ENCODE results near the gene CIRBP. TPM values are rescaled to one million over a fixed set of nuclear protein-coding genes. Genes with fewer than 3 reads are reported as not detected.

CIRBP gene
- total RNA-seq, 1 donor from 2014 or later: 341 TPM

GRCh38 chr19:1276628-1277022, 7.5 kb downstream of the CIRBP start:
- no peak for TF ChIP-seq CTCF (IDR thresholded peaks at IDR 0.05; ENCODE audit: partially characterized antibody, unreplicated experiment)
- Mint-ChIP-seq H3K27me3 (ENCODE audit: unreplicated experiment) (peaks cover 22% of the 10 kb centered on the region), H3K4me3 (ENCODE audit: unreplicated experiment) (peak overlapping the region; percentile 86), H3K36me3 (ENCODE audit: unreplicated experiment) (no peaks in the 10 kb centered on the region), H3K9me3 (ENCODE audit: unreplicated experiment) (peaks cover 15% of the 10 kb centered on the region), H3K27ac (ENCODE audit: unreplicated experiment) (no peak overlapping the region), H3K4me1 (ENCODE audit: low read depth, unreplicated experiment) (peaks cover 21% of the 10 kb centered on the region)
- DNase-seq: no peak

- Mint-ChIP-seq H3K9me3 (ENCODE audit: unreplicated experiment) (peaks cover 15% of the 10 kb centered on the region), H3K27ac (ENCODE audit: unreplicated experiment) (no peak overlapping the region), H3K27me3 (ENCODE audit: unreplicated experiment) (peaks cover 20% of the 10 kb centered on the region), H3K4me3 (ENCODE audit: unreplicated experiment) (peak overlapping the region; percentile 86), H3K36me3 (ENCODE audit: unreplicated experiment) (no peaks in the 10 kb centered on the region), H3K4me1 (ENCODE audit: low read depth, unreplicated experiment) (peaks cover 21% of the 10 kb centered on the region)
- no peak for TF ChIP-seq CTCF (IDR thresholded peaks at IDR 0.05; ENCODE audit: partially characterized antibody, unreplicated experiment)
- no peak for DNase-seq
Observed at GRCh38 chr19:1277061-1277460, 7.9 kb downstream of the CIRBP start.

- no peak for DNase-seq
- Mint-ChIP-seq H3K27me3 (ENCODE audit: unreplicated experiment) (peaks cover 16% of the 10 kb centered on the region), H3K9me3 (ENCODE audit: unreplicated experiment) (peaks cover 6% of the 10 kb centered on the region), H3K27ac (ENCODE audit: unreplicated experiment) (no peak overlapping the region), H3K4me1 (ENCODE audit: low read depth, unreplicated experiment) (peaks cover 14% of the 10 kb centered on the region), H3K36me3 (ENCODE audit: unreplicated experiment) (no peaks in the 10 kb centered on the region), H3K4me3 (ENCODE audit: unreplicated experiment) (no peak overlapping the region)
- TF ChIP-seq CTCF (IDR thresholded peaks at IDR 0.05; ENCODE audit: partially characterized antibody, unreplicated experiment): no peak
Observed at GRCh38 chr19:1278074-1278473, 8.9 kb downstream of the CIRBP start.

GRCh38 chr19:1278713-1279660, 9.9 kb downstream of the CIRBP start:
- H3K27ac Mint-ChIP-seq (ENCODE audit: unreplicated experiment): no peak overlapping the region
- no peak overlapping the region for H3K4me3 Mint-ChIP-seq (ENCODE audit: unreplicated experiment)
- no peak for DNase-seq
- no peaks in the 10 kb centered on the region for H3K36me3 Mint-ChIP-seq (ENCODE audit: unreplicated experiment)
- H3K9me3 Mint-ChIP-seq (ENCODE audit: unreplicated experiment): peaks cover 2% of the 10 kb centered on the region
- H3K4me1 Mint-ChIP-seq (ENCODE audit: low read depth, unreplicated experiment): peaks cover 10% of the 10 kb centered on the region
- peaks cover 11% of the 10 kb centered on the region for H3K27me3 Mint-ChIP-seq (ENCODE audit: unreplicated experiment)
- TF ChIP-seq CTCF (IDR thresholded peaks at IDR 0.05; ENCODE audit: partially characterized antibody, unreplicated experiment): no peak

- peak overlapping the region; percentile 94 for H3K27ac Mint-ChIP-seq (ENCODE audit: unreplicated experiment)
- H3K4me3 Mint-ChIP-seq (ENCODE audit: unreplicated experiment): peak overlapping the region; percentile 11
- peaks cover 15% of the 10 kb centered on the region for H3K27me3 Mint-ChIP-seq (ENCODE audit: unreplicated experiment)
- peaks cover 5% of the 10 kb centered on the region for H3K9me3 Mint-ChIP-seq (ENCODE audit: unreplicated experiment)
- DNase-seq: peak; percentile 89
- peak; percentile 96 for TF ChIP-seq CTCF (IDR thresholded peaks at IDR 0.05; ENCODE audit: partially characterized antibody, unreplicated experiment)
- no peaks in the 10 kb centered on the region for H3K36me3 Mint-ChIP-seq (ENCODE audit: unreplicated experiment)
- H3K4me1 Mint-ChIP-seq (ENCODE audit: low read depth, unreplicated experiment): peaks cover 8% of the 10 kb centered on the region
Observed at GRCh38 chr19:1279782-1280341, 10.7 kb downstream of the CIRBP start.

Data from glutamatergic neuron (in vitro differentiated cells).